Measurements from ENCODE around the gene NAP1L3. TPM values are rescaled to one million over a fixed set of nuclear protein-coding genes. Genes with fewer than 3 reads are reported as not detected.
A peak's percentile ranks its signal among the peaks of the same experiment; 100 is the strongest.

The NAP1L3 gene, protein sequence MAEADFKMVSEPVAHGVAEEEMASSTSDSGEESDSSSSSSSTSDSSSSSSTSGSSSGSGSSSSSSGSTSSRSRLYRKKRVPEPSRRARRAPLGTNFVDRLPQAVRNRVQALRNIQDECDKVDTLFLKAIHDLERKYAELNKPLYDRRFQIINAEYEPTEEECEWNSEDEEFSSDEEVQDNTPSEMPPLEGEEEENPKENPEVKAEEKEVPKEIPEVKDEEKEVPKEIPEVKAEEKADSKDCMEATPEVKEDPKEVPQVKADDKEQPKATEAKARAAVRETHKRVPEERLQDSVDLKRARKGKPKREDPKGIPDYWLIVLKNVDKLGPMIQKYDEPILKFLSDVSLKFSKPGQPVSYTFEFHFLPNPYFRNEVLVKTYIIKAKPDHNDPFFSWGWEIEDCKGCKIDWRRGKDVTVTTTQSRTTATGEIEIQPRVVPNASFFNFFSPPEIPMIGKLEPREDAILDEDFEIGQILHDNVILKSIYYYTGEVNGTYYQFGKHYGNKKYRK
- 36.5 TPM for polyA plus RNA-seq (2013)

DNA sequence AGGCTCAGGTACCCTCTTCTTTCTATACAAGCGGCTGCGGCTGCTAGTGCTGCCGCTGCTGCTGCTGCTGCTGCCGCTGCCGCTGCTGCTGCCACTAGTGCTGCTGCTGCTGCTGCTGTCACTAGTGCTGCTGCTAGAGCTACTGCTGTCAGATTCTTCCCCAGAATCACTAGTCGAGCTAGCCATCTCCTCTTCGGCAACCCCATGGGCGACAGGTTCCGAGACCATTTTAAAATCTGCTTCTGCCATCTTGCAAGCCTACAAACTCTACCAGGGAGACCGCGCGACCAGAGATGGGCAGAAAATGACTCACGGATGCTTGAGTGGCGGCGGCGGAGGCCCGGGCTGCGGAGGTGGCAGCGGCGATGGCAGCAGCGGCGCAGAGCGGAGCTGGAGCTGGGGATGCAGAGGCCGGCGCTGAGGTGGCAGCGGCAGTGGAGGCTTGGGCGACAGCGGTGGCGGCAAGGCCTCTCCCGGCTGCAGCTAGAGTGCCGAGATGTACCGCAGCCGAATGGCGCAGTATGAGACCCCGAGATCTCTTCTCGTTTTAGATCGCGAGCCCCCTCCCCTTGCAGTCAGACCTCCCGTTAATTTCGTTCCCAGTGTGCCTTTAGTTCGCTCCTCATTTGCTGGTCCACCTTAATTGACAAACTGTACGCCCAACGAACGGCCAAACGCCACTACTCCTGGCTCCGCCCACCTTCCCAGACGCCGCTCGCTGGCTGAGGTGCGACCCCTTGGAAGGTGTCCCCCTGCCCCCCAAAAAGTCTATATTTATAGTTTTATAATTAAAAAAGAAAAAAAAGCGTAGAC lies at the start of gene NAP1L3:
Gene NAP1L3 (minus strand): TSS at position 523 of the 813 bp plus-strand sequence. CDS start 274 bp downstream, at position 249.
- Histone ChIP-seq H3K27ac (ENCODE audit: insufficient read depth in 1 of 2, low read depth in 1 of 2, low read length in 2 of 2, poor library complexity in 1 of 2, severe bottlenecking in 2 of 2) (peak within 1 kb of the TSS; percentile 64 to 82), H3K27me3 (replicated peaks in 2 of 5; ENCODE audit: control insufficient read depth in 4 of 5, insufficient read depth in 5 of 5, low read length in 4 of 5) (peaks cover 0 to 23% (median 0%) of the 10 kb centered on the region in 5 experiments), H3K9me3 (ENCODE audit: control extremely low read depth in 1 of 5, control insufficient read depth in 4 of 5, insufficient read depth in 2 of 5, low read depth in 1 of 5, low read length in 4 of 5) (no peaks in the 10 kb centered on the region), H3K4me3 (ENCODE audit: control insufficient read depth in 1 of 7, extremely low read depth in 1 of 7, insufficient read depth in 4 of 7, low read depth in 2 of 7, low read length in 6 of 7) (peak within 1 kb of the TSS; percentile 65 to 89 (median 72)), H3K36me3 (ENCODE audit: control insufficient read depth in 4 of 4, insufficient read depth in 4 of 4, low read length in 3 of 4) (no peaks in the 10 kb centered on the region), H3K4me1 (ENCODE audit: control extremely low read depth in 1 of 4, control insufficient read depth in 4 of 4, insufficient read depth in 4 of 4, low read length in 3 of 4) (peaks cover 0 to 12% (median 5%) of the 10 kb centered on the region in 4 experiments)
- ChIA-PET POLR2A (no interaction called here), CTCF (no interaction called here)
- DNase-seq: peak; percentile 87 to 96 (median 95)
- under 1% methylated on average over 35 of the region's 51 CpGs for WGBS (ENCODE audit: insufficient coverage)

DNA sequence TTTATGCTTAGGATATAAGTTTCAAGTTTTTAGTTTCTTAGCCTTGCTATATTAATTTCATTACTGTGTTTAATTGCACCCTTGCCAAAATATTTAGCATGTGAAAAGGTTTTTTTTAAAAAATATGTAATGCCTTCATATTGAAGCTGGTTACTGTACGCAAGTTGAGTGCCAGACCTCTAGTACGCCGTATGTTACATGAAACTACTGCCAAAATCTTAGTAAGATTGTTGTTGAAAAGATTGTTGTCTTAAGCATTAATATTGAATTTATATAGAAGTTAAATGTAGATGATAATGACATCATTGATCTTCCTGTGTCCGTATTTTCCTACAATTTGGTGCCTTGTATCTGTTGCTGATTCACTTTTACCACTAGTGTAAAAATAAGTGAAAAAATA lies 37.7 kb upstream of the NAP1L3 start:
- POLR2A ChIA-PET: no interaction called here
- H3K4me3 ChIP-seq (ENCODE audit: control insufficient read depth in 1 of 7, extremely low read depth in 1 of 7, insufficient read depth in 4 of 7, low read depth in 2 of 7, low read length in 6 of 7): no peak overlapping the region
- CTCF ChIA-PET: no interaction called here
- no peaks in the 10 kb centered on the region for H3K4me1 ChIP-seq (ENCODE audit: control extremely low read depth in 1 of 4, control insufficient read depth in 4 of 4, insufficient read depth in 4 of 4, low read length in 3 of 4)
- H3K27ac ChIP-seq (ENCODE audit: insufficient read depth in 1 of 2, low read depth in 1 of 2, low read length in 2 of 2, poor library complexity in 1 of 2, severe bottlenecking in 2 of 2): no peak overlapping the region
- peaks cover 0 to 2% (median 0%) of the 10 kb centered on the region in 5 experiments for H3K27me3 ChIP-seq (replicated peaks in 2 of 5; ENCODE audit: control insufficient read depth in 4 of 5, insufficient read depth in 5 of 5, low read length in 4 of 5)
- WGBS (ENCODE audit: insufficient coverage): no CpG with 5 or more reads among the region's 4 CpGs
- no peaks in the 10 kb centered on the region for H3K36me3 ChIP-seq (ENCODE audit: control insufficient read depth in 4 of 4, insufficient read depth in 4 of 4, low read length in 3 of 4)
- no peak for DNase-seq
- H3K9me3 ChIP-seq (ENCODE audit: control extremely low read depth in 1 of 5, control insufficient read depth in 4 of 5, insufficient read depth in 2 of 5, low read depth in 1 of 5, low read length in 4 of 5): no peaks in the 10 kb centered on the region

DNA sequence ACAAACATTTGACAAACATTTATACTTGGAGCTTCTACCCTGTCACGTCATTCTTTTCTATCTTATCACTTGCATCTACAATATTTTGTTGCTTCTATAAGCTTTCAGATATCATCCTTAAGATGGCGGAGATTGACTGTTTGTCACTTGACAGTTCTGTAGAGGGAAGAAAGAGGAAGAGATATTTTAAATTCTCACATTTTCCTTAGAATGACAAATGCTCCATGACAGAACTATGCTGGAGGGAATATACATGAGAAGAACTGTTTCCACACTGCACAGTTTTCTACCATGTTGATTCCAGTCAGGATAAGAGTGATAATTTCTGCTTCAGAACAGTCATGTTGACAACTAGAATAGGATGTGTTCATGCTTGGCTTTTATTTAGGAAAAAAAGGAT lies 30.3 kb upstream of the NAP1L3 start:
- no CpG with 5 or more reads among the region's 2 CpGs for WGBS (ENCODE audit: insufficient coverage)
- Histone ChIP-seq H3K9me3 (ENCODE audit: control extremely low read depth in 1 of 5, control insufficient read depth in 4 of 5, insufficient read depth in 2 of 5, low read depth in 1 of 5, low read length in 4 of 5) (peaks cover 0 to 1% (median 0%) of the 10 kb centered on the region in 5 experiments), H3K4me3 (ENCODE audit: control insufficient read depth in 1 of 7, extremely low read depth in 1 of 7, insufficient read depth in 4 of 7, low read depth in 2 of 7, low read length in 6 of 7) (no peak overlapping the region), H3K27ac (ENCODE audit: insufficient read depth in 1 of 2, low read depth in 1 of 2, low read length in 2 of 2, poor library complexity in 1 of 2, severe bottlenecking in 2 of 2) (no peak overlapping the region), H3K36me3 (ENCODE audit: control insufficient read depth in 4 of 4, insufficient read depth in 4 of 4, low read length in 3 of 4) (no peaks in the 10 kb centered on the region), H3K27me3 (replicated peaks in 2 of 5; ENCODE audit: control insufficient read depth in 4 of 5, insufficient read depth in 5 of 5, low read length in 4 of 5) (no peaks in the 10 kb centered on the region), H3K4me1 (ENCODE audit: control extremely low read depth in 1 of 4, control insufficient read depth in 4 of 4, insufficient read depth in 4 of 4, low read length in 3 of 4) (no peaks in the 10 kb centered on the region)
- POLR2A ChIA-PET: no interaction called here
- CTCF ChIA-PET: no interaction called here
- DNase-seq: no peak

GRCh38 chrX:93695981-93696380 lies 22.6 kb upstream of the NAP1L3 start:
- WGBS (ENCODE audit: insufficient coverage): 95% methylated on average over 4 of the region's 6 CpGs
- H3K27me3 ChIP-seq (replicated peaks in 2 of 5; ENCODE audit: control insufficient read depth in 4 of 5, insufficient read depth in 5 of 5, low read length in 4 of 5): no peaks in the 10 kb centered on the region
- H3K4me3 ChIP-seq (ENCODE audit: control insufficient read depth in 1 of 7, extremely low read depth in 1 of 7, insufficient read depth in 4 of 7, low read depth in 2 of 7, low read length in 6 of 7): no peak overlapping the region
- no peak for DNase-seq
- no peaks in the 10 kb centered on the region for H3K4me1 ChIP-seq (ENCODE audit: control extremely low read depth in 1 of 4, control insufficient read depth in 4 of 4, insufficient read depth in 4 of 4, low read length in 3 of 4)
- H3K36me3 ChIP-seq (ENCODE audit: control insufficient read depth in 4 of 4, insufficient read depth in 4 of 4, low read length in 3 of 4): no peaks in the 10 kb centered on the region
- ChIA-PET POLR2A (no interaction called here), CTCF (no interaction called here)
- no peak overlapping the region for H3K27ac ChIP-seq (ENCODE audit: insufficient read depth in 1 of 2, low read depth in 1 of 2, low read length in 2 of 2, poor library complexity in 1 of 2, severe bottlenecking in 2 of 2)
- H3K9me3 ChIP-seq (ENCODE audit: control extremely low read depth in 1 of 5, control insufficient read depth in 4 of 5, insufficient read depth in 2 of 5, low read depth in 1 of 5, low read length in 4 of 5): peaks cover 0 to 3% (median 0%) of the 10 kb centered on the region in 5 experiments

DNA sequence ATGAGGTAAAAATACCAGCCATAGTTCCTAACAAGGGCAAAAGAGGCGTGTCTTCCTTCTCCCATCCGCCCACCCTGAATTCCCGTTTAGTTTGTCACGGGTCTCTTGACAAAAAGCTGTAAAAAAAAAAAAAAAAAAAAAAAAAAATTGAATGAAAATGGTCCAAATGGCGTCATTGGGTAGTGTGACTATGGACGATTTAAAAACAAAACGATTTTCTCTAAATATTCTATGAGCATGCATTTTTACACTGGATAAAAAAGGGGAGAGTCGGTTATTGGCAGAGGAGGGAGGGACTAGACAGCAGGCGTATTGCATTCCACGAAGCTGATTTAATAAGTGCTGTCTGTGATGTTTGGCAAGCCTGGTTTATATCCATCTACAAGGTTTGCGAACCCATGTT lies 492 bp upstream of the NAP1L3 start, which contains the start of gene FAM133A:
Gene FAM133A (plus strand): TSS at position 338 of the 403 bp plus-strand sequence. CDS start 35,214 bp downstream, outside the sequence.
- peak in 1 of 3 donors; percentile 87 for DNase-seq
- peaks cover 0 to 12% (median 5%) of the 10 kb centered on the region in 4 experiments for H3K4me1 ChIP-seq (ENCODE audit: control extremely low read depth in 1 of 4, control insufficient read depth in 4 of 4, insufficient read depth in 4 of 4, low read length in 3 of 4)
- H3K9me3 ChIP-seq (ENCODE audit: control extremely low read depth in 1 of 5, control insufficient read depth in 4 of 5, insufficient read depth in 2 of 5, low read depth in 1 of 5, low read length in 4 of 5): no peaks in the 10 kb centered on the region
- H3K27me3 ChIP-seq (replicated peaks in 2 of 5; ENCODE audit: control insufficient read depth in 4 of 5, insufficient read depth in 5 of 5, low read length in 4 of 5): peaks cover 0 to 23% (median 0%) of the 10 kb centered on the region in 5 experiments
- ChIA-PET CTCF (no interaction called here), POLR2A (no interaction called here)
- peak within 1 kb of the TSS; percentile 65 to 89 (median 72) for H3K4me3 ChIP-seq (ENCODE audit: control insufficient read depth in 1 of 7, extremely low read depth in 1 of 7, insufficient read depth in 4 of 7, low read depth in 2 of 7, low read length in 6 of 7)
- H3K36me3 ChIP-seq (ENCODE audit: control insufficient read depth in 4 of 4, insufficient read depth in 4 of 4, low read length in 3 of 4): no peaks in the 10 kb centered on the region
- H3K27ac ChIP-seq (ENCODE audit: insufficient read depth in 1 of 2, low read depth in 1 of 2, low read length in 2 of 2, poor library complexity in 1 of 2, severe bottlenecking in 2 of 2): peak within 1 kb of the TSS; percentile 64 to 82
- no CpG with 5 or more reads among the region's 11 CpGs for WGBS (ENCODE audit: insufficient coverage)

DNA sequence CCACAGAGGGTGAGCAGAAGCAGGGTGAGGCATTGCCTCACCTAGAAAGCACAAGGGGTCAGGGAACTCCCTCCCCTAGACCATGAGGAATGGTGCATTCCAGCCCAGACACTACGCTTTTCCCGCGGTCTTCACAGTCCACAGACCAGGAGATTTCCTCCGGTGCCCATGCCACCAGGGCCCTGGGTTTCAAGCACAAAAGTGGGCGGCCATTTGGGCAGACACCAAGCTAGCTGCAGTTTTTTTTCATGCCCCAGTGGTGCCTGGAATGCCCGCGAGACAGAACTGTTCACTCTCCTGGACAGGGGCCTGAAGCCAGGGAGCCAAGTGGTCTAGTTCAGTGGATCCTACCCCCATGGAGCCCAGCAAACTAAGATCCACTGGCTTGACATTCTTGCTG lies 12.8 kb downstream of the NAP1L3 start:
- H3K9me3 ChIP-seq (ENCODE audit: control extremely low read depth in 1 of 5, control insufficient read depth in 4 of 5, insufficient read depth in 2 of 5, low read depth in 1 of 5, low read length in 4 of 5): no peaks in the 10 kb centered on the region
- ChIA-PET POLR2A (no interaction called here), CTCF (no interaction called here)
- no peaks in the 10 kb centered on the region for H3K36me3 ChIP-seq (ENCODE audit: control insufficient read depth in 4 of 4, insufficient read depth in 4 of 4, low read length in 3 of 4)
- no peak for DNase-seq
- no peak overlapping the region for H3K27ac ChIP-seq (ENCODE audit: insufficient read depth in 1 of 2, low read depth in 1 of 2, low read length in 2 of 2, poor library complexity in 1 of 2, severe bottlenecking in 2 of 2)
- H3K27me3 ChIP-seq (replicated peaks in 2 of 5; ENCODE audit: control insufficient read depth in 4 of 5, insufficient read depth in 5 of 5, low read length in 4 of 5): no peaks in the 10 kb centered on the region
- whole genome bisulfite sequencing (ENCODE audit: insufficient coverage): 98% methylated on average over 6 of the region's 7 CpGs
- H3K4me1 ChIP-seq (ENCODE audit: control extremely low read depth in 1 of 4, control insufficient read depth in 4 of 4, insufficient read depth in 4 of 4, low read length in 3 of 4): no peaks in the 10 kb centered on the region
- no peak overlapping the region for H3K4me3 ChIP-seq (ENCODE audit: control insufficient read depth in 1 of 7, extremely low read depth in 1 of 7, insufficient read depth in 4 of 7, low read depth in 2 of 7, low read length in 6 of 7)
